ENCODE results near the gene CST3.

DNA sequence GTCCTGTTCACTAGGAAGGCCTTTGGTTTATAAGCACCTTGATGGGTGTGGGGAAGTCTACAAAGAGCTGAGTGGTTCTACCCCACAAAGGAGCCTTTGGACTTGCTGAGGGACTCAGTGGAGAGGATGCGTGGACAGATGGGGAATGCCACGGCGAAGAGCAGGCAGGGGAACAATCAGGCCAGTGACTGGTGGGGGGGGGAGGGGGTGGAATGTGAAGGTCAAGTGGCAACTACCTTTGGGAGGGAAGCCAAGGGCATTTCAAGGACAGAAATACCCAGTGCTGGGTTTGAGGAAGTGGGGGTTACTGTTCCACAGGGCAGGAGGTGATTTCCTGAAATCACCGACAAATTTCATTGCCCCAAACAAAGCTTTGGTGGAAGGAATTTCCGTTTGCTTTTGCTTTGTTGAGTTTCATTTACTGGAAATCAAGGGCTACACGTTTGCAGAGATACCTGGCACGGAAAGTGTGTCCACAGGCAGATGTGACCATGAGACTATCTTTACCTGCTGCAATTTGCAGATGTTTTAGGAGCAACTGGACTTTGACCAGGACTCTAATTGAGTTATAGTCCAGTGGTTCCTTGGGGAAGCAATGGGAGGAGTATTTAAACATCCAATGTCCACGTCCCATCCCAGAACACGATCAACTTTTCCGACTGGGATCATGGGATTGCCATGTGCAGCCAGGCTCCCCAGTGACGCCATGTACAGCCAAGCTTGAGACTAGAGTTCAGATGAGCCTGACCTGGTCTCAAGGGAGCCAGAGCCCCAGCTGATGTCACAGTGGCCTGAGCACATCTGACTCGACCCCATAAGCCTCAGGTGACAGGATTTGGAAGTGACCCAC, 8.0 kb downstream of the CST3 start:
- no peak for TF ChIP-seq EP300 (IDR thresholded peaks at IDR 0.05; ENCODE audit: low read depth)
- TF ChIP-seq, protein P1, sequence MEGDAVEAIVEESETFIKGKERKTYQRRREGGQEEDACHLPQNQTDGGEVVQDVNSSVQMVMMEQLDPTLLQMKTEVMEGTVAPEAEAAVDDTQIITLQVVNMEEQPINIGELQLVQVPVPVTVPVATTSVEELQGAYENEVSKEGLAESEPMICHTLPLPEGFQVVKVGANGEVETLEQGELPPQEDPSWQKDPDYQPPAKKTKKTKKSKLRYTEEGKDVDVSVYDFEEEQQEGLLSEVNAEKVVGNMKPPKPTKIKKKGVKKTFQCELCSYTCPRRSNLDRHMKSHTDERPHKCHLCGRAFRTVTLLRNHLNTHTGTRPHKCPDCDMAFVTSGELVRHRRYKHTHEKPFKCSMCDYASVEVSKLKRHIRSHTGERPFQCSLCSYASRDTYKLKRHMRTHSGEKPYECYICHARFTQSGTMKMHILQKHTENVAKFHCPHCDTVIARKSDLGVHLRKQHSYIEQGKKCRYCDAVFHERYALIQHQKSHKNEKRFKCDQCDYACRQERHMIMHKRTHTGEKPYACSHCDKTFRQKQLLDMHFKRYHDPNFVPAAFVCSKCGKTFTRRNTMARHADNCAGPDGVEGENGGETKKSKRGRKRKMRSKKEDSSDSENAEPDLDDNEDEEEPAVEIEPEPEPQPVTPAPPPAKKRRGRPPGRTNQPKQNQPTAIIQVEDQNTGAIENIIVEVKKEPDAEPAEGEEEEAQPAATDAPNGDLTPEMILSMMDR (IDR thresholded peaks at IDR 0.05) = no peak
- TF ChIP-seq POLR2AphosphoS5 (IDR thresholded peaks at IDR 0.05) = no peak
